Coronary artery (tissue), 2 donors: Measurements from ENCODE around the gene VTI1A.
"Not testable (repeated sequence)": the region's sequence is repeated elsewhere in the genome, so short reads cannot be mapped to it uniquely, and the experiment has no call there.

Experiments
- DNase-seq: peaks from one replicate; pipeline ENCODE4 v3.0.0-alpha.2; 2017; ENCODE audit warnings: low spot score
- H3K27ac ChIP-seq, 2 donors: fragments of 200-600 bp; sonication (generic); one replicate each; pipeline ENCODE4 v1.5.1; 2016 to 2019
- H3K4me3 ChIP-seq: fragments of 200-600 bp; sonication (generic); 2 replicates; pipeline ENCODE4 v1.5.1; 2016; ENCODE audit warnings: mild to moderate bottlenecking, moderate library complexity
- CTCF ChIP-seq: fragments of 200-600 bp; sonication (generic); IDR thresholded peaks from one replicate; pipeline ENCODE4 v1.5.1; 2019; ENCODE audit warnings: antibody characterized with exemption

Gene VTI1A

DNA sequence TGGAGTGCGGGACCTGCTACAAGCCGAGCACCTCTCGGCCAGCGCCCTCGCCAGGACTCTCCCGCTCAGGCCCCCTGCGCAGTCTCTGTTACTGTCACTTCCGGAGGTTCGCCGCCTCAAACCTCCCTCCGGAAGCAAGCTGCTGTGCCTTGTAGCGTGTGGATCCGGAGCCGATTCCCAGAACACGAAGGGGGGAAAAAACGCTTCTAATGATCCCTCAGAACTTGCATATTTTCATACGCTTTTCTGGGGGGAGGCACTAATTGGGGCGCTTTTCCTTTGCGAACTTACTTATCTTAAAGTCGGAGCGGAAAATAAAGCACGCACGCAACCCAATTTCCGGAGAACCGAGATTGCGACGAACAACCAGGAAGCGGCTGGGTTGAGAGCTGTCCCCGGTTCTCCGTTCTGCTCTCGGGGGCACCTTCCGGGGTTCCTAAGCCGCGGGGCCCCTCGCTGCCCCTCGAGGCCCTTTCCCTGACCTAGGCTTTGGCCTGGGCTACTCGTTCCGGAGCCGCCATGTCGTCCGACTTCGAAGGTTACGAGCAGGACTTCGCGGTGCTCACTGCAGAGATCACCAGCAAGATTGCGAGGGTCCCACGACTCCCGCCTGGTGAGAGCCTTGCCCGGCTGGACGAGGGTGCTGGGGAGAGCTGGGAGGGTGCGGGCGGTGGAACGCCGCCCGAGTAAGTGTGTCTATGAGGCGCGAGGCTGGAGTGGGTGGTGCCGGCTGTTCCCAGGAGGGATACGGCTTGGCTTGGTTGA is at the start of gene VTI1A, which contains the start of gene ZDHHC6:
Gene VTI1A, plus strand, starts transcription at position 361 of the 765 bp plus-strand sequence. Its CDS starts 159 bp downstream, at position 520.
Gene ZDHHC6, minus strand, starts transcription at position 60 of the 765 bp plus-strand sequence. CDS start 1,478 bp downstream, outside the sequence.
- peak; percentile 88 for DNase-seq
- Histone ChIP-seq H3K4me3 (peak within 1 kb of the TSS; percentile 87), H3K27ac (peak within 1 kb of the TSS; percentile 57 to 87)
- TF ChIP-seq CTCF = no peak

DNA sequence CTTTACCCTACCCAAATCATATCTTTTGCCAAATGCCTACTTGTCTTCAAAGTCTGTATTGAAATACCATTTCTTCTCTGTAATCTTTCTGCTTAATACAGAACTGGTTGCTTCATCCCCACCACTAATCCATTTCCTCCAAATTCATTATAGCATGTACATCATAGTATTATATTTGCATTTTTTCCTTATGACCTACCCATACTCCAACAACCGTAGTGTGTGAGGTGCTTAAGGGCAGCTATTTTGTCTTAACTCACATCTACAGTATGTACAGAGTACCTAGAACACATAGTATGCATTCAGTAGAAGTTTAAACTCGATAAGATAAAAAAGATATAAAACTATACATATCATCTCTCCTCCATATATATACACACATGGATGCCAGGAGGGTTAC is 49.4 kb upstream of the VTI1A start:
- H3K27ac ChIP-seq = no peak overlapping the region
- no peak for DNase-seq
- TF ChIP-seq CTCF = no peak
- no peak overlapping the region for H3K4me3 ChIP-seq

DNA sequence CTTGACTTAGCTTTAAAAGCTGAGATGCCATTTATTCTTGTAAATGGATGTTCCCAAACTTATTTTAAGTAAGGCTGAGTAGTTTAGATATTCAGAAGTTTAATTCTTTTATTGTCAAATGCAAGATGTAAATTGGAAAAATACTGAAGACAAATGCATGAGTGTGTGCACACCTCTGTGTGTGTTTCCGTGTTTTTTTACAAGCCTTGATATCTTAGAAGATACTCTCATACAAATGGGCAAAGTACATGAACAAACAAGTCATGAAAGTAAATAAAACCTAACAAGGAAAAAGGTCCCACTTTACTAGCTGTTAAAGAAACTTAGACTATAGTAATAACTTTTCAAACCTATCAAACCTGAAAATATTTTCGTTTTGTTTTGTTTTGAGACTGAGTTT is 44.1 kb upstream of the VTI1A start:
- no peak for DNase-seq
- no peak overlapping the region for H3K27ac ChIP-seq
- no peak for TF ChIP-seq CTCF
- H3K4me3 ChIP-seq = no peak overlapping the region

GRCh38 chr10:112404617-112405016 is 42.4 kb upstream of the VTI1A start:
- TF ChIP-seq CTCF = no peak
- Histone ChIP-seq H3K4me3 (no peak overlapping the region), H3K27ac (no peak overlapping the region)
- DNase-seq = no peak

- not testable (repeated sequence) for DNase-seq, H3K4me3 ChIP-seq, H3K27ac ChIP-seq
These were observed 40.2 kb upstream of the VTI1A start for GRCh38 chr10:112406806-112407205.

DNA sequence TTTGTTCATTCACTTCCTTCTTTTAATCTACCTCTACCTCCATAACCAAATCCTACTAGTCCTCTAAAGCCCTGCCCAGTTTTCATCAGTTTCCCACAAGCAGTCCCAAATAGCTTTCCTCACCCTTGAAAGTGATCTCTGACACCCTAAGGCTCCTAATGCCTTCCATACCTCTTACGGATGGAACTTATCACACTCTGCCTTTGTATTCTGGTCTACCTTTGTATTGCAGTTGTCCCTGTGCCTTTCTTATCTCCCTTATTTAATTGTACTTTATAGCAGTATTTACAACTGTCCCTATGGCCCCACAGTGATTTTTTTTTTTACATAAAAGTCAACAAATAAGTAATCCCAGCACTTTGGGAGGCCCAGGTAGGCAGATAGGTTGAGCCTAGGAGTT is 39.3 kb upstream of the VTI1A start:
- no peak for TF ChIP-seq CTCF
- no peak for DNase-seq
- no peak overlapping the region for H3K4me3 ChIP-seq
- H3K27ac ChIP-seq = no peak overlapping the region

DNA sequence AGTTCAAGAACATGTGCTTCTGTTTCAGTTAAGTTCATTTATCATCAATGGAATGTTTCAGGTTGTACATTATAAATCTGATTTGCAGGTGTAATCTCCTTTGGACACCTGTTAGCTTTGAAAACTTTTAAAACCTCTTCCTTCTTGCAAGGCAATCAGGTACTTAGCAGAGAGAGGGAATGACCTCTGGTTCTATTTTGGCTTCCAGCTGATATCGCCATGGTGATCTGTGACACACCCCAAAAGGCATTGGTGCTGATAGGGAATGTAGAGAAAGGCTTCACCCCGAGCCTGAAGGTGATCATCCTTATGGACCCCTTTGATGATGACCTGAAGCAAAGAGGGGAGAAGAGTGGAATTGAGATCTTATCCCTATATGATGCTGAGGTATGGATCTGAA is 37.7 kb upstream of the VTI1A start:
- DNase-seq = no peak
- no peak overlapping the region for H3K27ac ChIP-seq

More for the DNA sequence above, 37.7 kb upstream of the VTI1A start:
- no peak for TF ChIP-seq CTCF
- H3K4me3 ChIP-seq = no peak overlapping the region
